ENCODE data around the gene SLC41A3.

The SLC41A3 gene

DNA sequence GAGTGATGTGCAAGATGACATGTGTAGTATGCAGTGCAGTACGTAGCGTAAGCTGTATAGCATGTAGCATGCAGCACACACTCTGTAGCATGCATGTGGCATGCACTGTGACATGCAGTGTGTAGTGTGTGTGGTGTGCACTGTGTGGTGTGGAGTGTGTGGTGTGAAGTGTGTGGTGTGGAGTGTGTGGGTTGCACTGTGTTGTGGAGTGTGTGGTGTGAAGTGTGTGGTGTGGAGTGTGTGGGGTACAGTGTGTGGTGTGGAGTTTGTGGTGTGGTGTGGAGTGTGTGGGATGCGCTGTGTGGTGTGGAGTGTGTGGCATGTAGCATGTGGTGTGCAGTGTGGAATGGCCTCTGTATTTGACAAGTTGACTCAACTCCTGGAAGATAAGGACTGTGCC lies 75.7 kb downstream of the SLC41A3 start:
- Histone ChIP-seq H3K4me3 (ENCODE audit: low read depth, low read length) (no peak overlapping the region), H3K9me3 (ENCODE audit: control insufficient read depth, insufficient read depth, low read depth, low read length) (no peaks in the 10 kb centered on the region), H3K27ac (ENCODE audit: extremely low read depth, low read depth, low read length) (no peak overlapping the region), H3K36me3 (ENCODE audit: control insufficient read depth in 2 of 2, insufficient read depth in 1 of 2, low read length in 2 of 2) (peaks cover 0 to 58% of the 10 kb centered on the region in 2 experiments; a peak in 1 of 3 replicates), H3K4me1 (ENCODE audit: control insufficient read depth, insufficient read depth, low read length) (no peaks in the 10 kb centered on the region)
- CTCF ChIA-PET: no interaction called here
- POLR2A ChIA-PET: no interaction called here
- TF ChIP-seq ZNF18 (tag by site-specific recombination; IDR thresholded peaks at IDR 0.05) (peak; percentile 84), ZNF48 (tag by site-specific recombination; IDR thresholded peaks at IDR 0.05) (no peak), EGR2 (tag by site-specific recombination; IDR thresholded peaks at IDR 0.05; ENCODE audit: low read depth) (peak; percentile 76; the same call in 1 of the 2 replicates), ZFHX2 (tag by site-specific recombination; conservative IDR thresholded peaks at IDR 0.05) (peak; percentile 43)

- Histone ChIP-seq H3K27ac (ENCODE audit: extremely low read depth, low read depth, low read length) (no peak overlapping the region), H3K9me3 (ENCODE audit: control insufficient read depth, insufficient read depth, low read depth, low read length) (no peaks in the 10 kb centered on the region), H3K4me3 (ENCODE audit: low read depth, low read length) (no peak overlapping the region), H3K4me1 (ENCODE audit: control insufficient read depth, insufficient read depth, low read length) (no peaks in the 10 kb centered on the region), H3K36me3 (ENCODE audit: control insufficient read depth in 2 of 2, insufficient read depth in 1 of 2, low read length in 2 of 2) (peaks cover 0 to 40% of the 10 kb centered on the region in 2 experiments; a peak in 1 of 3 replicates)
- CTCF ChIA-PET: no interaction called here
- TF ChIP-seq ZNF148 (tag by site-specific recombination; IDR thresholded peaks at IDR 0.05; ENCODE audit: borderline replicate concordance) (no peak), MYNN (tag by site-specific recombination; IDR thresholded peaks at IDR 0.05; ENCODE audit: borderline replicate concordance) (no peak), CTCF (tag by site-specific recombination; IDR thresholded peaks at IDR 0.05) (no peak), ZNF473 (tag by site-specific recombination; IDR thresholded peaks at IDR 0.05) (no peak), ZBTB48 (tag by site-specific recombination; IDR thresholded peaks at IDR 0.05) (no peak), TSHZ1 (tag by site-specific recombination; IDR thresholded peaks at IDR 0.05; ENCODE audit: borderline replicate concordance) (no peak), OSR2 (tag by site-specific recombination; IDR thresholded peaks at IDR 0.05) (no peak), ZNF560 (tag by site-specific recombination; IDR thresholded peaks at IDR 0.05; ENCODE audit: borderline replicate concordance) (no peak)
- TF ChIP-seq, protein P1, sequence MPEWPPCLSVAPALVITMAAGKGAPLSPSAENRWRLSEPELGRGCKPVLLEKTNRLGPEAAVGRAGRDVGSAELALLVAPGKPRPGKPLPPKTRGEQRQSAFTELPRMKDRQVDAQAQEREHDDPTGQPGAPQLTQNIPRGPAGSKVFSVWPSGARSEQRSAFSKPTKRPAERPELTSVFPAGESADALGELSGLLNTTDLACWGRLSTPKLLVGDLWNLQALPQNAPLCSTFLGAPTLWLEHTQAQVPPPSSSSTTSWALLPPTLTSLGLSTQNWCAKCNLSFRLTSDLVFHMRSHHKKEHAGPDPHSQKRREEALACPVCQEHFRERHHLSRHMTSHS (tag by site-specific recombination; IDR thresholded peaks at IDR 0.05): no peak
- TF ChIP-seq, protein P2, sequence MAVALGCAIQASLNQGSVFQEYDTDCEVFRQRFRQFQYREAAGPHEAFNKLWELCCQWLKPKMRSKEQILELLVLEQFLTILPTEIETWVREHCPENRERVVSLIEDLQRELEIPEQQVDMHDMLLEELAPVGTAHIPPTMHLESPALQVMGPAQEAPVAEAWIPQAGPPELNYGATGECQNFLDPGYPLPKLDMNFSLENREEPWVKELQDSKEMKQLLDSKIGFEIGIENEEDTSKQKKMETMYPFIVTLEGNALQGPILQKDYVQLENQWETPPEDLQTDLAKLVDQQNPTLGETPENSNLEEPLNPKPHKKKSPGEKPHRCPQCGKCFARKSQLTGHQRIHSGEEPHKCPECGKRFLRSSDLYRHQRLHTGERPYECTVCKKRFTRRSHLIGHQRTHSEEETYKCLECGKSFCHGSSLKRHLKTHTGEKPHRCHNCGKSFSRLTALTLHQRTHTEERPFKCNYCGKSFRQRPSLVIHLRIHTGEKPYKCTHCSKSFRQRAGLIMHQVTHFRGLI (tag by site-specific recombination; IDR thresholded peaks at IDR 0.05): no peak
- TF ChIP-seq, protein P3, sequence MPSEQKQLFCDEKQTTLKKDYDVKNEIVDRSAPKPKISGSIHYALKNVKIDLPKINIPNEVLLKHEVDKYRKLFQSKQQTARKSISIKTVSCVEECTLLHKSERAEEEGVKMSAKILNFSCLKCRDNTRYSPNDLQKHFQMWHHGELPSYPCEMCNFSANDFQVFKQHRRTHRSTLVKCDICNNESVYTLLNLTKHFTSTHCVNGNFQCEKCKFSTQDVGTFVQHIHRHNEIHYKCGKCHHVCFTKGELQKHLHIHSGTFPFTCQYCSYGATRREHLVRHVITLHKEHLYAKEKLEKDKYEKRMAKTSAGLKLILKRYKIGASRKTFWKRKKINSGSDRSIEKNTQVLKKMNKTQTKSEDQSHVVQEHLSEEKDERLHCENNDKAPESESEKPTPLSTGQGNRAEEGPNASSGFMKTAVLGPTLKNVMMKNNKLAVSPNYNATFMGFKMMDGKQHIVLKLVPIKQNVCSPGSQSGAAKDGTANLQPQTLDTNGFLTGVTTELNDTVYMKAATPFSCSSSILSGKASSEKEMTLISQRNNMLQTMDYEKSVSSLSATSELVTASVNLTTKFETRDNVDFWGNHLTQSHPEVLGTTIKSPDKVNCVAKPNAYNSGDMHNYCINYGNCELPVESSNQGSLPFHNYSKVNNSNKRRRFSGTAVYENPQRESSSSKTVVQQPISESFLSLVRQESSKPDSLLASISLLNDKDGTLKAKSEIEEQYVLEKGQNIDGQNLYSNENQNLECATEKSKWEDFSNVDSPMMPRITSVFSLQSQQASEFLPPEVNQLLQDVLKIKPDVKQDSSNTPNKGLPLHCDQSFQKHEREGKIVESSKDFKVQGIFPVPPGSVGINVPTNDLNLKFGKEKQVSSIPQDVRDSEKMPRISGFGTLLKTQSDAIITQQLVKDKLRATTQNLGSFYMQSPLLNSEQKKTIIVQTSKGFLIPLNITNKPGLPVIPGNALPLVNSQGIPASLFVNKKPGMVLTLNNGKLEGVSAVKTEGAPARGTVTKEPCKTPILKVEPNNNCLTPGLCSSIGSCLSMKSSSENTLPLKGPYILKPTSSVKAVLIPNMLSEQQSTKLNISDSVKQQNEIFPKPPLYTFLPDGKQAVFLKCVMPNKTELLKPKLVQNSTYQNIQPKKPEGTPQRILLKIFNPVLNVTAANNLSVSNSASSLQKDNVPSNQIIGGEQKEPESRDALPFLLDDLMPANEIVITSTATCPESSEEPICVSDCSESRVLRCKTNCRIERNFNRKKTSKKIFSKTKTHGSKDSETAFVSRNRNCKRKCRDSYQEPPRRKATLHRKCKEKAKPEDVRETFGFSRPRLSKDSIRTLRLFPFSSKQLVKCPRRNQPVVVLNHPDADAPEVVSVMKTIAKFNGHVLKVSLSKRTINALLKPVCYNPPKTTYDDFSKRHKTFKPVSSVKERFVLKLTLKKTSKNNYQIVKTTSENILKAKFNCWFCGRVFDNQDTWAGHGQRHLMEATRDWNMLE (tag by site-specific recombination; conservative IDR thresholded peaks at IDR 0.05; ENCODE audit: low read depth): no peak
- POLR2A ChIA-PET: no interaction called here
These were observed 78.0 kb downstream of the SLC41A3 start for GRCh38 chr3:126005951-126006350.

Measured in HEK293 (cell line).